GM23338 (cell line): ENCODE measurements around the gene DOCK4. TPM values are rescaled to one million over a fixed set of nuclear protein-coding genes. Genes with fewer than 3 reads are reported as not detected.

ENCODE experiments used
- ATAC-seq: fragments of 200-7000 bp; cut with Tn5 transposase; 3 replicates; pipeline ENCODE4 v1.9.1; 2020
- DNase-seq: peaks from one replicate; pipeline ENCODE4 v3.0.0-alpha.2; 2015; ENCODE audit warnings: low spot score
- H2AFZ ChIP-seq: fragments of 200-600 bp; sonication (generic); 2 replicates; pipeline ENCODE4 v1.8.0; 2016; ENCODE audit warnings: antibody characterized with exemption, mild to moderate bottlenecking, moderate library complexity
- H3F3A ChIP-seq: fragments of 200-600 bp; sonication (generic); replicated peaks from 2 replicates; pipeline ENCODE4 v1.8.0; 2017; ENCODE audit warnings: antibody characterized with exemption, mixed run types, low read depth
- H3K27ac ChIP-seq: fragments of 200-600 bp; sonication (generic); 2 replicates; pipeline ENCODE4 v1.6.1; 2016; ENCODE audit warnings: low read depth
- H3K27me3 ChIP-seq: fragments of 200-600 bp; sonication (generic); 2 replicates; pipeline ENCODE4 v1.8.0; 2016; ENCODE audit warnings: mild to moderate bottlenecking, mixed run types, moderate library complexity; ENCODE audit not compliant: insufficient read depth
- H3K36me3 ChIP-seq: fragments of 200-600 bp; sonication (generic); 2 replicates; pipeline ENCODE4 v1.8.0; 2016; ENCODE audit warnings: mild to moderate bottlenecking; ENCODE audit not compliant: insufficient read depth
- H3K4me1 ChIP-seq: fragments of 200-600 bp; sonication (generic); 2 replicates; pipeline ENCODE4 v1.8.0; 2016; ENCODE audit warnings: mild to moderate bottlenecking, moderate library complexity; ENCODE audit not compliant: insufficient read depth
- H3K4me2 ChIP-seq: fragments of 200-600 bp; sonication (generic); 2 replicates; pipeline ENCODE4 v1.7.1; 2017; ENCODE audit warnings: mixed run types
- H3K4me3 ChIP-seq: fragments of 200-600 bp; sonication (generic); 2 replicates; pipeline ENCODE4 v1.6.1; 2016; ENCODE audit warnings: mixed run types
- H3K79me2 ChIP-seq: fragments of 200-600 bp; sonication (generic); replicated peaks from 2 replicates; pipeline ENCODE4 v1.8.0; 2017; ENCODE audit warnings: mild to moderate bottlenecking; ENCODE audit not compliant: insufficient read depth
- H3K9me2 ChIP-seq: fragments of 200-600 bp; sonication (generic); 2 replicates; pipeline ENCODE4 v1.8.0; 2017; ENCODE audit not compliant: insufficient read depth
- H4K20me1 ChIP-seq: fragments of 200-600 bp; sonication (generic); replicated peaks from 2 replicates; pipeline ENCODE4 v1.8.0; 2017; ENCODE audit warnings: mild to moderate bottlenecking; ENCODE audit not compliant: insufficient read depth
- H3K27ac Mint-ChIP-seq: 2 replicates; pipeline ENCODE4 v1.8.0; 2020; ENCODE audit warnings: inconsistent platforms, mild to moderate bottlenecking, moderate library complexity, mixed read lengths
- H3K27me3 Mint-ChIP-seq: 3 replicates; pipeline ENCODE4 v1.8.0; 2022; ENCODE audit warnings: low read depth, mild to moderate bottlenecking, moderate library complexity, mixed read lengths, inconsistent platforms; ENCODE audit not compliant: insufficient read depth, poor library complexity
- H3K36me3 Mint-ChIP-seq: 3 replicates; pipeline ENCODE4 v1.8.0; 2021; ENCODE audit warnings: low read depth, mild to moderate bottlenecking, inconsistent platforms, moderate library complexity, mixed read lengths
- H3K4me1 Mint-ChIP-seq: 3 replicates; pipeline ENCODE4 v1.8.0; 2020; ENCODE audit warnings: mild to moderate bottlenecking, inconsistent platforms, mixed read lengths
- H3K4me3 Mint-ChIP-seq: 3 replicates; pipeline ENCODE4 v1.8.0; 2021; ENCODE audit warnings: moderate library complexity, mild to moderate bottlenecking, inconsistent platforms, mixed read lengths
- H3K9me3 Mint-ChIP-seq: 3 replicates; pipeline ENCODE4 v1.8.0; 2020; ENCODE audit warnings: moderate library complexity, mild to moderate bottlenecking, inconsistent platforms, mixed read lengths
- CREB1 ChIP-seq: fragments of 250-450 bp; sonication (Bioruptor Pico); IDR thresholded peaks from 2 replicates; pipeline ENCODE4 v1.5.0; 2020; ENCODE audit warnings: low read depth, mild to moderate bottlenecking, moderate library complexity
- CTCF ChIP-seq, 2 experiments: fragments of 200-600 bp in 1 of 2; sonication (generic) in 1 of 2; conservative IDR thresholded peaks; 2 replicates each; pipeline versions ENCODE4 v1.5.1 to v1.6.1; 2016 to 2017; ENCODE audit warnings: antibody characterized with exemption in 2 of 2, low read depth in 2 of 2, mild to moderate bottlenecking in 2 of 2, moderate library complexity in 1 of 2
- EZH2phosphoT487 ChIP-seq: fragments of 200-600 bp; sonication (generic); IDR thresholded peaks from one replicate; pipeline ENCODE4 v1.8.1; 2018; ENCODE audit warnings: antibody characterized with exemption; ENCODE audit not compliant: unreplicated experiment
- NANOG ChIP-seq: IDR thresholded peaks from 2 replicates; pipeline ENCODE4 v1.6.1; 2016; ENCODE audit warnings: antibody characterized with exemption, borderline replicate concordance
- POLR2AphosphoS5 ChIP-seq: IDR thresholded peaks from 2 replicates; pipeline ENCODE4 v1.6.1; 2016; ENCODE audit warnings: antibody characterized with exemption, low read depth
- REST ChIP-seq: IDR thresholded peaks from one replicate; pipeline ENCODE4 v1.6.1; 2018; ENCODE audit warnings: antibody characterized with exemption; ENCODE audit not compliant: unreplicated experiment
- STAT1 ChIP-seq: IDR thresholded peaks from one replicate; pipeline ENCODE4 v1.6.1; 2016; ENCODE audit warnings: antibody characterized with exemption; ENCODE audit not compliant: unreplicated experiment
- ZNF462 ChIP-seq: fragments of 250-450 bp; sonication (Bioruptor Pico); IDR thresholded peaks from 2 replicates; pipeline ENCODE4 v1.5.0; 2020; ENCODE audit warnings: mild to moderate bottlenecking, moderate library complexity
- polyA plus RNA-seq: library from polyadenylated mRNA; unstranded; fragments of >200 nt; fragmentation: Nextera tagmentation; extraction: Ambion mirVana; gene quantifications from 2 replicates; pipeline ENCODE4 v1.2.1, GENCODE V29; 2016
- total RNA-seq: library from RNA; depleted of rRNA; stranded (reverse); fragments of >200 nt; shearing (Covaris generic); gene quantifications from 2 replicates; pipeline ENCODE4 v1.2.3, GENCODE V29; 2014

Gene DOCK4
- total and polyA plus RNA-seq, 2 experiments from 2014 or later, result 6.3 to 33.8 TPM

GRCh38 chr7:111741811-111742240, 464.4 kb downstream of the DOCK4 start:
- ATAC-seq (peak; percentile 84), DNase-seq (peak; percentile 92)
- Mint-ChIP-seq H3K36me3 (peaks cover 34% of the 10 kb centered on the region), H3K4me1 (peaks cover 12% of the 10 kb centered on the region), H3K4me3 (no peak overlapping the region), H3K9me3 (peaks cover 4% of the 10 kb centered on the region; the same call in 2 of the 3 replicates), H3K27ac (no peak overlapping the region), H3K27me3 (peaks cover 13% of the 10 kb centered on the region)
- Histone ChIP-seq H2AFZ (no peak overlapping the region), H3K36me3 (0 out of 2 replicates have a peak, but pooled peaks cover 6% of the 10 kb centered on the region), H3K4me2 (no peak overlapping the region), H3F3A (0 out of 2 replicates have a peak, but pooled peaks cover 8% of the 10 kb centered on the region), H3K79me2 (no peaks in the 10 kb centered on the region), H3K4me3 (no peak overlapping the region), H3K27me3 (no peaks in the 10 kb centered on the region), H3K27ac (no peak overlapping the region), H3K4me1 (peaks cover 14% of the 10 kb centered on the region; the same call in 1 of the 2 replicates), H4K20me1 (no peaks in the 10 kb centered on the region), H3K9me2 (peaks cover 4% of the 10 kb centered on the region; the same call in 1 of the 2 replicates)
- TF ChIP-seq CREB1 (CRISPR knock-in tag) (no peak), CTCF (conservative IDR thresholded peaks at IDR 0.05; ENCODE audit: low read depth in 2 of 2) (peak; percentile 79 to 85)

GRCh38 chr7:111740942-111741341, 465.3 kb downstream of the DOCK4 start:
- no peaks in the 10 kb centered on the region for H4K20me1 ChIP-seq
- no peaks in the 10 kb centered on the region for H3K79me2 ChIP-seq
- no peak overlapping the region for H3K27ac ChIP-seq
- peaks cover 14% of the 10 kb centered on the region; the same call in 1 of the 2 replicates for H3K4me1 ChIP-seq
- 0 out of 2 replicates have a peak, but pooled peaks cover 6% of the 10 kb centered on the region for H3K36me3 ChIP-seq
- no peak overlapping the region for H3K4me3 ChIP-seq
- Mint-ChIP-seq H3K27ac (no peak overlapping the region), H3K4me3 (no peak overlapping the region), H3K4me1 (peaks cover 12% of the 10 kb centered on the region), H3K36me3 (peaks cover 33% of the 10 kb centered on the region), H3K27me3 (peaks cover 13% of the 10 kb centered on the region), H3K9me3 (peaks cover 4% of the 10 kb centered on the region; the same call in 2 of the 3 replicates)
- H3F3A ChIP-seq, result 0 out of 2 replicates have a peak, but pooled peaks cover 8% of the 10 kb centered on the region
- H3K9me2 ChIP-seq, result peaks cover 4% of the 10 kb centered on the region; the same call in 1 of the 2 replicates
- DNase-seq (no peak), ATAC-seq (no peak)
- H3K4me2 ChIP-seq, result no peak overlapping the region
- no peaks in the 10 kb centered on the region for H3K27me3 ChIP-seq
- H2AFZ ChIP-seq, result no peak overlapping the region
- TF ChIP-seq ZNF462 (CRISPR knock-in tag) (no peak), STAT1 (no peak), NANOG (no peak), EZH2phosphoT487 (no peak), REST (no peak), CREB1 (CRISPR knock-in tag) (no peak), POLR2AphosphoS5 (no peak)
